GM23248 (cell line): Measurements from ENCODE around the gene HRH1. TPM values are rescaled to one million over a fixed set of nuclear protein-coding genes. Genes with fewer than 3 reads are reported as not detected.
A peak's percentile ranks its signal among the peaks of the same experiment; 100 is the strongest.
"Not testable (repeated sequence)": the region's sequence is repeated elsewhere in the genome, so short reads cannot be mapped to it uniquely, and the experiment has no call there.

Experiments
- DNase-seq: peaks from one replicate; pipeline ENCODE4 v3.0.0-alpha.2; 2015
- H2AFZ ChIP-seq: fragments of 200-600 bp; sonication (generic); 2 replicates; pipeline ENCODE4 v1.6.1; 2016; ENCODE audit warnings: antibody characterized with exemption
- H3F3A ChIP-seq: fragments of 200-600 bp; sonication (generic); 2 replicates; pipeline ENCODE4 v1.6.1; 2016; ENCODE audit warnings: mild to moderate bottlenecking, antibody characterized with exemption, mixed run types; ENCODE audit not compliant: insufficient read depth
- H3K27ac ChIP-seq: fragments of 200-600 bp; sonication (generic); 2 replicates; pipeline ENCODE4 v1.5.1; 2016; ENCODE audit warnings: mild to moderate bottlenecking
- H3K27me3 ChIP-seq: fragments of 200-600 bp; sonication (generic); replicated peaks from 2 replicates; pipeline ENCODE4 v1.6.1; 2016; ENCODE audit warnings: mild to moderate bottlenecking; ENCODE audit not compliant: insufficient read depth
- H3K36me3 ChIP-seq: fragments of 200-600 bp; sonication (generic); 2 replicates; pipeline ENCODE4 v1.6.1; 2016; ENCODE audit warnings: low read depth, mild to moderate bottlenecking
- H3K4me1 ChIP-seq: fragments of 200-600 bp; sonication (generic); 2 replicates; pipeline ENCODE4 v1.6.1; 2016; ENCODE audit warnings: mild to moderate bottlenecking; ENCODE audit not compliant: insufficient read depth
- H3K4me2 ChIP-seq: fragments of 200-600 bp; sonication (generic); one replicate; pipeline ENCODE4 v1.6.1; 2016; ENCODE audit warnings: mild to moderate bottlenecking; ENCODE audit not compliant: unreplicated experiment
- H3K4me3 ChIP-seq: fragments of 200-600 bp; sonication (generic); 2 replicates; pipeline ENCODE4 v1.5.1; 2016; ENCODE audit warnings: mild to moderate bottlenecking
- H3K79me2 ChIP-seq: fragments of 200-600 bp; sonication (generic); 2 replicates; pipeline ENCODE4 v1.6.1; 2016; ENCODE audit warnings: mild to moderate bottlenecking; ENCODE audit not compliant: insufficient read depth
- H3K9ac ChIP-seq: fragments of 200-600 bp; sonication (generic); 2 replicates; pipeline ENCODE4 v1.6.1; 2016; ENCODE audit warnings: mild to moderate bottlenecking
- H3K9me2 ChIP-seq: fragments of 200-600 bp; sonication (generic); 2 replicates; pipeline ENCODE4 v1.6.1; 2016; ENCODE audit warnings: mixed run types, mild to moderate bottlenecking, moderate library complexity; ENCODE audit not compliant: insufficient read depth
- H3K9me3 ChIP-seq: fragments of 200-600 bp; sonication (generic); one replicate; pipeline ENCODE4 v1.6.1; 2017; ENCODE audit warnings: low read depth
- H4K20me1 ChIP-seq: fragments of 200-600 bp; sonication (generic); 2 replicates; pipeline ENCODE4 v1.6.0; 2016; ENCODE audit not compliant: insufficient read depth
- EZH2 ChIP-seq: fragments of 200-600 bp; sonication (generic); IDR thresholded peaks from 2 replicates; pipeline ENCODE4 v1.6.1; 2018; ENCODE audit warnings: antibody characterized with exemption, mild to moderate bottlenecking; ENCODE audit not compliant: insufficient read depth, poor library complexity, severe bottlenecking
- EZH2phosphoT487 ChIP-seq: fragments of 200-600 bp; sonication (generic); IDR thresholded peaks from 2 replicates; pipeline ENCODE4 v1.6.1; 2018; ENCODE audit warnings: antibody characterized with exemption, moderate library complexity, mild to moderate bottlenecking, low read depth; ENCODE audit not compliant: insufficient read depth
- WGBS, 2 experiments: methylation state at CpG; one replicate each; pipeline ENCODE4 v1.1.6; 2015 to 2017; ENCODE audit warnings: low lambda C conversion rate in 2 of 2, low coverage in 1 of 2; ENCODE audit errors: missing lambda C conversion rate in 2 of 2; 5-methylcytosine and 5-hydroxymethylcytosine counted together
- in situ Hi-C: fragments of 300-500 bp; cut with MboI; formaldehyde crosslinking; loops from 2 replicates; pipeline ENCODE4 v1.15.0; 2020
- polyA plus RNA-seq: library from polyadenylated mRNA; unstranded; fragments of >200 nt; fragmentation: Nextera tagmentation; extraction: Ambion mirVana; gene quantifications from 2 replicates; pipeline ENCODE4 v1.2.1, GENCODE V29; 2016
- total RNA-seq: library from RNA; depleted of rRNA; stranded (reverse); fragments of >200 nt; shearing (Covaris generic); gene quantifications from 2 replicates; pipeline ENCODE4 v1.2.3, GENCODE V29; 2014

HRH1 gene
- total and polyA plus RNA-seq, 2 experiments from 2014 or later = 7.1 to 9.0 TPM

GRCh38 chr3:11173828-11174465 is 19.7 kb downstream of the HRH1 start:
- no peak overlapping the region for H3K4me3 ChIP-seq
- 97 to 99% methylated on average over 4 of the region's 4 CpGs for WGBS, 2 experiments

DNA sequence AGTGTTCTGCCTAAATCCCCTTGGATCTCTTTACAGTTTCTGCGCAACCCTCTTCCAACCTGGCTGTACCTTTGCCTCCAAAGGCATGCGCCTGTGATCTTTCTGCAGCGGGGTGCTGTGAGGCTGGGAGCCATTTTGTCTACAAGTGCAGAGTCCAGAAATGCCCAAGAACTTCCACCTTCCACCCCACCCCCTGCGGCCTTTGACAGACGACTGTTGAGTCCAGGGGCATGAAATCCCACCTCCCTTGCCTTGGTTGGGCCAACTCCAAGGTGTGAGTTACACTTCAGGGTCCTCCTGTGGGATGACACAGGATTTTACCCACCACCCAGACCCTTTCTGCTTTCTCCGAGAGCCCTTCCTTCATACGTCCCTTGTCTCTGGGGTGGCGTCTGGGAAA is 24.1 kb downstream of the HRH1 start:
- Histone ChIP-seq H3K27me3 (no peaks in the 10 kb centered on the region), H3K9me3 (no peaks in the 10 kb centered on the region), H3K27ac (no peak overlapping the region), H3K36me3 (no peaks in the 10 kb centered on the region), H3K4me1 (no peaks in the 10 kb centered on the region), H3K9me2 (no peaks in the 10 kb centered on the region), H3K4me3 (no peak overlapping the region), H2AFZ (no peak overlapping the region), H4K20me1 (no peaks in the 10 kb centered on the region), H3K9ac (no peak overlapping the region), H3F3A (no peaks in the 10 kb centered on the region), H3K4me2 (no peak overlapping the region), H3K79me2 (peaks cover 54% of the 10 kb centered on the region)
- in situ Hi-C loops = no loop called here
- DNase-seq = no peak
- 98 to 99% methylated on average over 8 of the region's 8 CpGs for WGBS, 2 experiments
- no peak for TF ChIP-seq EZH2phosphoT487
- no peak for TF ChIP-seq EZH2

More at GRCh38 chr3:11173828-11174465, 19.7 kb downstream of the HRH1 start:
- no peak overlapping the region for H2AFZ ChIP-seq
- no peaks in the 10 kb centered on the region for H3K36me3 ChIP-seq
- no peak overlapping the region for H3K27ac ChIP-seq
- no peaks in the 10 kb centered on the region for H3K9me2 ChIP-seq
- no peak for DNase-seq
- H3K9ac ChIP-seq = no peak overlapping the region
- no peaks in the 10 kb centered on the region for H3K9me3 ChIP-seq
- peaks cover 4% of the 10 kb centered on the region; the same call in 1 of the 2 replicates for H3K4me1 ChIP-seq
- H3F3A ChIP-seq = 0 out of 2 replicates have a peak, but pooled peaks cover 5% of the 10 kb centered on the region
- H3K4me2 ChIP-seq = no peak overlapping the region
- in situ Hi-C loops = loop anchor here (25.0 kb wide), 1 partner anchor 163 kb away; no protein-coding TSS in a partner anchor
- TF ChIP-seq EZH2 (no peak), EZH2phosphoT487 (no peak)
- peaks cover 85% of the 10 kb centered on the region for H3K79me2 ChIP-seq
- H4K20me1 ChIP-seq = no peaks in the 10 kb centered on the region
- no peaks in the 10 kb centered on the region for H3K27me3 ChIP-seq

DNA sequence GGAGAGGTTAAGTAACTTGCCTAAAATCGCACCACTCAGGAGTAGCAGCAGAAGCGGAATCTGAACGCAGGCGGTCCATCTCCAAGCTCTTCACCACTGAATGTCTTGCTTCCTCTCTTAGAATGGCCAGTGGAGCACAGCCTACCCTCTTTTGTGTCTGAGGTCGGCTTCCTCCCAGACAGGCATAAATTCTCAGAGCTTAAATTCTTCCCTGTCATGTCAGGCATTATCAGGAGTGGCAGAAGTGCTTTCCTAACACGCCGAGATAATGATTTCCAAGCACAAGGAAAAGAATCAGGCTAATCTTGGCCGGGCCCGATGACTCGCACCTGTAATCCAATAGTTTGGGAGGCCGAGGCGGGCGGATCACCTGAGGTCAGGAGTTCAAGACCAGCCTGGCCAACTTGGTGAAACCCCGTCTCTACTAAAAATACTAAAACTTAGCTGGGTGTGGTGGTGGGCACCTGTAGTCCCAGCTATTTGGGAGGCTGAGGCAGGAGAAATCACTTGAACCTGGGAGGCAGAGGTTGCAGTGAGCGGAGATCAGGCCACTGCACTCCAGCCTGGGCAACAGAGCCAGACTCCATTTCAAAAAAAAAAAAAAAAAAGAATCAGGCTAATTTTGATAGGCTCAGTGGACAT is 30.2 kb downstream of the HRH1 start:
- peaks cover 24% of the 10 kb centered on the region for H3F3A ChIP-seq
- in situ Hi-C loops, H3K9me3 ChIP-seq, H2AFZ ChIP-seq, H3K27me3 ChIP-seq, H3K27ac ChIP-seq, DNase-seq, H3K9ac ChIP-seq, H3K4me3 ChIP-seq, H3K4me2 ChIP-seq, H4K20me1 ChIP-seq, H3K36me3 ChIP-seq, H3K9me2 ChIP-seq: not testable (repeated sequence)
- H3K4me1 ChIP-seq = peaks cover 27% of the 10 kb centered on the region
- peaks cover 25% of the 10 kb centered on the region for H3K79me2 ChIP-seq
- 95 to 96% methylated on average over 15 of the region's 15 CpGs for WGBS, 2 experiments

DNA sequence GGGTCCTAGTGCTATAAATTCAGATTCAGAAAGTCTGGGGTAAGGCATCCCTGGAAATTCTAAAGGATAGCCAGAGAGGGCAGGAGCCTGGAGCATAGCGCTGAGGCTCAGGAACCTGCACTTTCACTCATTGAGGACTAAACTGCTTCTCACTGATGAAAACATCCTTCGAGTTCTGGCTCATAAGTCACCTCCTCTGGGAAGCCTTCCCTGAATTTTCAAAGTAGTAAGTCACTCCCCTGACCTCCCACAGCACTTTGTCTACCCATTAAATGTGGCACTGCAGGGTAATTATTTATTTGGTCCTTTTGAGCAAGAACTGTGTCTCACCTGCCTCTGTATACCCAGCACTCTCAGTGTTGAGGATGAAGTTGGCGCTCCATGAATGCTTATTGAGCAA is 30.9 kb downstream of the HRH1 start:
- Histone ChIP-seq H3K27ac (peak overlapping the region; percentile 32), H3K4me2 (no peak overlapping the region), H4K20me1 (no peaks in the 10 kb centered on the region), H3K27me3 (no peaks in the 10 kb centered on the region), H3K4me1 (peaks cover 27% of the 10 kb centered on the region), H3F3A (peaks cover 24% of the 10 kb centered on the region), H3K9me3 (no peaks in the 10 kb centered on the region), H3K9ac (no peak overlapping the region), H2AFZ (no peak overlapping the region), H3K79me2 (peaks cover 29% of the 10 kb centered on the region), H3K9me2 (no peaks in the 10 kb centered on the region), H3K4me3 (no peak overlapping the region), H3K36me3 (no peaks in the 10 kb centered on the region)
- in situ Hi-C loops = no loop called here
- DNase-seq = peak; percentile 25
- 96 to 97% methylated on average over 3 of the region's 3 CpGs for WGBS, 2 experiments
- TF ChIP-seq EZH2phosphoT487 = no peak
- no peak for TF ChIP-seq EZH2
